GM19351 (cell line): Measurements from ENCODE around the gene QDPR.
"Not testable (repeated sequence)": the region's sequence is repeated elsewhere in the genome, so short reads cannot be mapped to it uniquely, and the experiment has no call there.

Experiments used
- ATAC-seq: cut with Tn5 transposase; IDR thresholded peaks from one replicate; pipeline ENCODE4 v1.9.1; 2021; ENCODE audit warnings: mild to moderate bottlenecking, moderate library complexity; ENCODE audit not compliant: unreplicated experiment

QDPR gene

GRCh38 chr4:17492058-17492741, 19.7 kb downstream of the QDPR start:
- no peak for ATAC-seq

- ATAC-seq, result no peak
Observed at GRCh38 chr4:17491196-17491595, 20.7 kb downstream of the QDPR start.

GRCh38 chr4:17490575-17491059, 21.3 kb downstream of the QDPR start:
- no peak for ATAC-seq

GRCh38 chr4:17489721-17490120, 22.2 kb downstream of the QDPR start:
- ATAC-seq, result no peak

GRCh38 chr4:17489123-17489522, 22.8 kb downstream of the QDPR start:
- no peak for ATAC-seq

DNA sequence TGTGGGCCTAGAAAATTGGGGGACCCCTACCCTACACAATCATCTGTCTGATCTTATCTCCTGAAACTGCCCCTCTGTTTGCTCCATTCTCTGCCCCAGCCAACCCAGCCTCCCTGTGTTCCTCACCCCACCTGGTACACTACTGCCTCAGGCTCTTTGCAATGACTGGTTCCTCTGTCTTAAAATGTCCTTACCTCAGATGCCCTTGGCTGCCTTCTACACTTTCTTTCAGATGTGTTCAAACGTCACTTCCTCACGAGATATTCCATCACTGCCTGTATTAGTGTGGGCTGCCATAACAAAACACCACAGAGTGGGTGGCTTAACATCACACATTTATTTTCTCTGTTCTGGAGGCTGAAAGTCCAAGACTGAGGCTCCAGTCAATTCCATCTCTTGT, 29.2 kb downstream of the QDPR start:
- ATAC-seq, result no peak

DNA sequence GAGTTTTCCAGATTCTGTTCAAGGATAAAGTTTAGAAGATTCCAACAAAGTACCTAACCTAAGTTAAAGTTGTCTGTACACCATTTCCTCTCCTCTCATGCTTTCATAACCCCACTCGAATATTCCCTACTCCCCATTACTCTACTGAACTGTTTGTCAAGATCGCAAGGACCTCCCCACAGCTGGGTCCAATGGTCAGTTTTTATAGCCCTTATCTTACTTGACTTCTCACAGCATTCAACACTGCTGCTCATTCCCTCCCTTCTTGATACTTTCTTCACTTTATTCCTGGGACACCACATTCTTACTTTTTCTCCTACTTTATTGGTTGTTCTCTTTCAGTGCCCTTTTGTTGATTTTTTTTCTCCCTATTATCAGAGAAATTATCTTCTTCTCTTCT, 30.9 kb downstream of the QDPR start:
- ATAC-seq, result no peak

DNA sequence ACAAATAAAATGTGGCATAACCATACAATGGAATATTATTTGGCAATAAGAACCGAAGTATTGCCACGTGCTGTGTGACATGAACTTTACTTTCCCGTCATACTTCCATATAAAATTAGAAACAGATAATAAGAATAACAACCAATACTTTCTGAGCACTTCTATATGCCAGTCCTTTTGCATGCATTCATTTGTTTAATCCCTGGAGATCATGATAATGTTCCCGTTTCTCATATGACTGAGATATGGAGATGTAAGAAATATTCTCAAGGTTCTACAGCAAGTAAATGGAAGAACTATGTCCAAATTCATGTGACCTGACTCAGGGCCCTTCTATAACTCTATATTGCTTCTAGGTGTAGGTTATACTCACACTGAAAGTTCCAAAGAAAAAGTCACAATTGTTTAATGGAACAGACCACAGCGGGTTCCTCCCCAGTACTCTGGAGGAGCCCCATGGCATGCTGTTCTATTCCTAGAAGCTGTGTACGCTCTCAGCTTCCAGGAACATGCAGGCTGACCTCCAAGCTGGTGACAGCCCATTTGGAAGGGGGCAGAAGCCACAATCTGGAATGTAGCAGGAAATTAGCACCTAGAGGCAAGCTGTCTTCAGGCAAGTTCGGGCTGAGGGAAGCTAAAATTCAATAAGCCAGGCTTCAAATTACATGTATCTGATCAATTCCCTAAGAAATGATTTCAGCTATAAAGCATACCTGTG, 31.5 kb downstream of the QDPR start:
- no peak for ATAC-seq

- no peak for ATAC-seq
Observed at GRCh38 chr4:17477774-17478472, 34.0 kb downstream of the QDPR start.

GRCh38 chr4:17476853-17477252, 35.0 kb downstream of the QDPR start:
- ATAC-seq, result no peak

DNA sequence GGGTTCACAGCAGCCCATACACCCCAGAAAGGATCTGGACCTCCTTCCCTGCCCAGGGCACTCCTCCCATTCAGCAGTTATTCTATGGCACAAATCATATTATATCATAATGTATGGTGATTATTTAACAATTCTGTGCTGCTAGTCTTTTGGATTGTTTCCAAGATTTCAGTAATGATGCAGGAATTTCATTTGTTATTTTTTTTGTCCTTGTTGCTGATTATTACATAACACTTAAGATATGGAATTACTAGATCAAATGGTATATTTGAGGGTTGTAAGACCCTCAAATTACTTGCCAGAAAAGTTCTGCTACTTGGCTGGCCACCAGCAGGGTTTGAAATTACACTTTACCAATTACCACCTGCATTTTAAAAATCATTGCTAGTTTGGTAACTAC, 36.4 kb downstream of the QDPR start:
- ATAC-seq, result no peak

- no peak for ATAC-seq
Observed at GRCh38 chr4:17469931-17470674, 41.8 kb downstream of the QDPR start.

GRCh38 chr4:17468619-17469221, 43.2 kb downstream of the QDPR start:
- ATAC-seq, result no peak

- no peak for ATAC-seq
Observed at GRCh38 chr4:17463606-17464005, 48.3 kb downstream of the QDPR start.

DNA sequence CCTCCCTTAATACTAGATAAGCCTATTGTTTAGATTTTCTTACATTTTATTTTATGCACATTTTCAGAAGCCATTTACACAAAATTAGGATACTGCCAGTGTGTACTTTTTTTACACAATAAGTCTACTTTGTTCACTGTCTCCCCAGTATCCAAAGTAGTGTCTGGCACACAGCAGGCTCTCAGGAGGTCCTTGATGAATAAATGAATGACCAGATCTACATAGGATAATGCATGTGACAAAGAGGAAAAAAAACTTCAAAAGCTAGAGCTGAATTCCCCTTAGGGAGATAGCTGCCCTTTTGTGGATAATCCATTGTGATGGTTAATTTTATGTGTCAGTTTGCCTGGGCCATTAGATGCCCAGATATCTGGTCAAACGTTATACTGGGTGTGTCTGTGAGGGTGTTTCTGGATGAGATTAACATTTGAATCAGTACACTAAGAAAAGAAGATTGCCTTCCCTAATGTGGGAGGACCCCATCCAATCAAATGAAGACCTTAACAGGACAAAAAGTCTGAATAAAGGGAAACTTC, 61.6 kb downstream of the QDPR start:
- no peak for ATAC-seq

- no peak for ATAC-seq
Observed at GRCh38 chr4:17448689-17449088, 63.2 kb downstream of the QDPR start.

DNA sequence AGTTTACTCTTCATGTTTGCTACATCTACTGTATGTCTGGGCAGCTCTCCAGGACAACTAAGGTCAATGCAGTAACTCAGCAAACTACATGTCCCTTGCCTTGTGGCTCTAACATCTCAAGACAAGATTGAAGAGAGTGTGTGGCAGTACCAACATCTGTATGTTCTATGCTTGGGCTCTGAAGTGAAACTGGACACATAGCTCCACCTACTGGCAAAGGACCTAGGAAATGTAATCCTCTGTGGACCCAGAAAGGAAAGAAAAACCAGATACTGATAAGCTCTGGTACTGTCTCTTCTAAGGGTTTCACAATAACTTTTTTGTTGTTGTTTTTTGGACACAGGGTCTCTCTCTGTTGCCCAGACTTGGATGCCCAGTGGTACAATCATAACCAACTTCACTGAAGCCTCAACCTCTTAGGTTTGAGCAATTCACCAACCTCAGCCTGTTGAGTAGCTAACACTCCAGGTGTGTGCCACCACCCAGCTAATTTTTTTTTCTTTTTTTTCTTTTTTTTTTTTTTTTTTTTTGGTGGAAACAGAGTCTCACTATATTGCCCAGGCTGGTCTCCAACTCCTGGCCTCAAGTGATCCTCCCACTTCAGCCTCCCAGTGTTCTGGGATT, 64.1 kb downstream of the QDPR start:
- peak; percentile 97 for ATAC-seq

GRCh38 chr4:17447056-17447455, 64.8 kb downstream of the QDPR start:
- ATAC-seq, result no peak

DNA sequence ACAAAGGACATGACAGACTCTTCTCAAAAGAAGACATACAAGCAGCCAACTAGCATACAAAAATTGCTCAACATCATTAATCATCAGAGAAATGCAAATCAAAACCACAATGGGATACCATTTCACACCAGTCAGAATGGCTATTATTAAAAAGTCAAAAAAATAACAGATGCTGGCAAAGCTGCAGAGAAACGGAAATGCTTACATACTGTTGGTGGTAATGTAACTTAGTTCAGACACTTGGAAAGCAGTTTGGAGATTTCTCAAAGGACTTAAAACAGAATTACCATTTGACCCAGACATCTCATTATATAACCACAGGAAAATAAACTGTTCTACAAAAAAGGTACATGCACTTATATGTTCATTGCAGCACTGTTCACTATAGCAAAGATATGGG, 69.4 kb downstream of the QDPR start:
- not testable (repeated sequence) for ATAC-seq

- no peak for ATAC-seq
Observed at GRCh38 chr4:17437396-17437795, 74.5 kb downstream of the QDPR start.
